KMS-11 (cell line): ENCODE results near the gene RADIL.

Source experiments
- H2AFZ ChIP-seq: fragments of 200-600 bp; sonication (generic); 2 replicates; pipeline ENCODE4 v1.6.1; 2016; ENCODE audit warnings: antibody characterized with exemption, mixed run types, low read depth
- H3K27ac ChIP-seq: fragments of 200-600 bp; sonication (generic); 2 replicates; pipeline ENCODE4 v1.6.1; 2016; ENCODE audit warnings: mild to moderate bottlenecking, mixed run types
- H3K27me3 ChIP-seq: fragments of 200-600 bp; sonication (generic); 2 replicates; pipeline ENCODE4 v1.6.1; 2017; ENCODE audit warnings: mild to moderate bottlenecking, low read depth, mixed run types, moderate library complexity; ENCODE audit not compliant: insufficient read depth
- H3K36me3 ChIP-seq: fragments of 200-600 bp; sonication (generic); 2 replicates; pipeline ENCODE4 v1.6.1; 2017; ENCODE audit warnings: mild to moderate bottlenecking, mixed run types; ENCODE audit not compliant: insufficient read depth
- H3K4me1 ChIP-seq: fragments of 200-600 bp; sonication (generic); 2 replicates; pipeline ENCODE4 v1.6.1; 2016; ENCODE audit warnings: mild to moderate bottlenecking, low read depth, mixed run types; ENCODE audit not compliant: poor library complexity, severe bottlenecking
- H3K4me2 ChIP-seq: fragments of 200-600 bp; sonication (generic); 2 replicates; pipeline ENCODE4 v1.7.0; 2016; ENCODE audit warnings: mild to moderate bottlenecking, mixed run types
- H3K4me3 ChIP-seq: fragments of 200-600 bp; sonication (generic); IDR thresholded peaks from 2 replicates; pipeline ENCODE4 v1.6.1; 2017; ENCODE audit warnings: low read depth, low read length, mixed read lengths; ENCODE audit not compliant: insufficient read depth
- H3K79me2 ChIP-seq: fragments of 200-600 bp; sonication (generic); 2 replicates; pipeline ENCODE4 v1.6.1; 2016; ENCODE audit warnings: low read depth, mixed run types; ENCODE audit not compliant: insufficient read depth
- H3K9ac ChIP-seq: fragments of 200-600 bp; sonication (generic); 2 replicates; pipeline ENCODE4 v1.6.1; 2016; ENCODE audit warnings: mild to moderate bottlenecking, mixed run types
- H4K20me1 ChIP-seq: fragments of 200-600 bp; sonication (generic); 2 replicates; pipeline ENCODE4 v1.6.1; 2016; ENCODE audit warnings: mild to moderate bottlenecking, mixed run types; ENCODE audit not compliant: insufficient read depth
- CTCF ChIP-seq: fragments of 200-600 bp; sonication (generic); conservative IDR thresholded peaks from 2 replicates; pipeline ENCODE4 v1.6.1; 2017; ENCODE audit warnings: low read depth, mild to moderate bottlenecking, antibody characterized with exemption, low read length, moderate library complexity, mixed read lengths

The RADIL gene

GRCh38 chr7:4749363-4749762, 134.2 kb downstream of the RADIL start:
- no peak overlapping the region for H3K9ac ChIP-seq
- H3K36me3 ChIP-seq, result peaks cover 6% of the 10 kb centered on the region; the same call in 1 of the 2 replicates
- H4K20me1 ChIP-seq, result no peaks in the 10 kb centered on the region
- no peak overlapping the region for H3K27ac ChIP-seq
- H3K4me2 ChIP-seq, result no peak overlapping the region
- H3K4me1 ChIP-seq, result peaks cover 31% of the 10 kb centered on the region
- no peak overlapping the region for H3K4me3 ChIP-seq
- no peak for TF ChIP-seq CTCF
- H3K27me3 ChIP-seq, result no peaks in the 10 kb centered on the region
- no peak overlapping the region for H2AFZ ChIP-seq
- H3K79me2 ChIP-seq, result peaks cover 70% of the 10 kb centered on the region
